HG03097 (cell line): ENCODE data around the gene KAT5.
A peak's percentile ranks its signal among the peaks of the same experiment; 100 is the strongest.
"Not testable (repeated sequence)": the region's sequence is repeated elsewhere in the genome, so short reads cannot be mapped to it uniquely, and the experiment has no call there.

ENCODE experiments used
- ATAC-seq: cut with Tn5 transposase; IDR thresholded peaks from one replicate; pipeline ENCODE4 v1.9.1; 2021; ENCODE audit not compliant: unreplicated experiment, low FRiP score

The KAT5 gene

DNA sequence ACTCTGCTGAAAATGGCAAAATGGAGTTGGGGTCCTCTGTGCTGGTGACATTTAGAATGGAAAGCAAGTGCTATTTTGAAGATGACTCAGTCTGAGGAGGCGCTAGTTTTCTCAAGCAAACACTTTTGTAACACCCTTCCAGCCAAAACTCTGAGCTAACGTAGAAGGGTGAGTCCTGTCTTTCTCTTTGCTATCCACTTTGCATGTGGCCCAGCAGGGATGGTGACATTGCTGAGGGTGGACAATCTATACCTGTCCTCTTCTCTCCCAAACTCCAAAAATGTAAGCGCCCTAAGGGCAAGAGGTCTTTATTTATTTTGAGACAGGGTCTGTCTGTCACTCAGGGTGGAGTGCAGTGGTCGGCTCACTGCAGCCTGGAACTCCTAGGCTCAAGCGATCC lies 3.6 kb upstream of the KAT5 start:
- no peak for ATAC-seq

DNA sequence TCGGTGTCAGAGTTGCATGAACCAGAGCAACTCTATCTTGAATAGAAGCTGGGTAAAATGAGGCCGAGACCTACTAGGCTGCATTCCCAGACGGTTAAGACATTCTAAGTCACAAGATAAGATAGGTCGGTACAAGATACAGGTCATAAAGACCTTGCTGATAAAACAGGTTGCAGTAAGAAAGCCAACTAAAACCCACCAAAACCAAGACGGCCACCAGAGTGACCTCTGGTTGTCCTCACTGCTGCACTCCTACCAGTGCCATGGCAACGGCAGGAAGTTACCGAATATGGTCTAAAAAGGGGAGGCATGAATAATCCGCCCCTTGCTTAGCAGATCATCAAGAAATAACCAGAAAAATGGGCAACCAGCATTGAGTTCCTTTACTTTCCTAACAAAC lies 2.4 kb upstream of the KAT5 start:
- no peak for ATAC-seq

DNA sequence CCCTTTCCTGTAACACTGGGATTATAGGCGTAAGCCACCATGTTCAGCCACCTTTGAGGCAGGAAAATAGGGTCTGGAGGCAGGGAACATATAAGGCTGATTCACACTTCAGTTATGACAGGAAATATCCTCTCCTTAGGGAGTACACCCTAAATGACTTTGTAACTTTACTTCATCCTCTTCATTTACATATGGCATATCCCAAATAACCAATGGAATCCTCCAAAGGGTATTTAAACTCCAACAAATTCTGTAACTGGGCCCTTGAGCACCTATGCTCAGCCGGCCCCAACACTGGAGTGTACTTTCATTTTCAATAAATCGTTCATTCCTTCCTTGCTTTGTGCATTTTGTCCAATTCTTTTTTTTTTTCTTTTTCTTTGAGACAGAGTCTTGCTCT lies 1.6 kb upstream of the KAT5 start:
- no peak for ATAC-seq

DNA sequence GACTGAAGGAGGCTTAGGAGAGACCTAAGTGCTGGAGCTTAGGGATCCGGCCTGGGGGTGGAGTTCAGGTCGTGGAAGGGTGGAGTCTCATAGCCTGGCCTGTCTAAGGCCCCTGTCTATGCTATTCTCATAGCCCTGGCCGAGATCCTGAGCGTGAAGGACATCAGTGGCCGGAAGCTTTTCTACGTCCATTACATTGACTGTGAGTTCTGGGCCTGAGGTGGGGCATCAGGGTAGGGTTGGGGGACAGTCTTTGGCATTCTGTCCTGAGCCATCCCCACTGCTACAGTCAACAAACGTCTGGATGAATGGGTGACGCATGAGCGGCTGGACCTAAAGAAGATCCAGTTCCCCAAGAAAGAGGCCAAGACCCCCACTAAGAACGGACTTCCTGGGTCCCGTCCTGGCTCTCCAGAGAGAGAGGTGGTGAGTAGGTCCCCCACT lies 603 bp downstream of the KAT5 start:
- ATAC-seq, result no peak

DNA sequence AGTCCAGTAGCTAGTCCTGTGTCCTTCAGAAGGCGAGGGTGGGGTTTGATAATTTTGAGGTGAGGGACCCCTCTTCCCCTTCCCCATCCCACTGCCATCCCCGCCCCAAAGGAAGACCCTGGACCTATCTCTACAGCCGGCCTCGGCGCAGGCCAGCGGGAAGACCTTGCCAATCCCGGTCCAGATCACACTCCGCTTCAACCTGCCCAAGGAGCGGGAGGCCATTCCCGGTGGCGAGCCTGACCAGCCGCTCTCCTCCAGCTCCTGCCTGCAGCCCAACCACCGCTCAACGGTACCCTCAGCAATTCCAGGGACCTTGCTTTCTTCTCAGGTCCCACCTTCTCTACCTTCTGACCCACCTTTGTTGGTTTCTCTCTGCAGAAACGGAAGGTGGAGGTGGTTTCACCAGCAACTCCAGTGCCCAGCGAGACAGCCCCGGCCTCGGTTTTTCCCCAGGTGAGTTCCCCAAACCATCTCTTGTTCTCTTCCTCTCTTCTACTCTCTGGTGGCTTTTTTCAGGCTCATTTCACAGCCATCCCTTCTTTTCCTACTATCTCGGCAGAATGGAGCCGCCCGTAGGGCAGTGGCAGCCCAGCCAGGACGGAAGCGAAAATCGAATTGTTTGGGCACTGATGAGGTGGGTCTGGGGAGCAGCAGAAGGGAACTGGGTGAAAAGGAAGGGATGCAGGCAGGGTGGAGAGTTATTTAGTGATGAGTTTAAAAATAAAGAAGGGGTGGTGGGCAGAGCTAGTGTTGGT lies 1.3 kb downstream of the KAT5 start:
- ATAC-seq, result no peak

DNA sequence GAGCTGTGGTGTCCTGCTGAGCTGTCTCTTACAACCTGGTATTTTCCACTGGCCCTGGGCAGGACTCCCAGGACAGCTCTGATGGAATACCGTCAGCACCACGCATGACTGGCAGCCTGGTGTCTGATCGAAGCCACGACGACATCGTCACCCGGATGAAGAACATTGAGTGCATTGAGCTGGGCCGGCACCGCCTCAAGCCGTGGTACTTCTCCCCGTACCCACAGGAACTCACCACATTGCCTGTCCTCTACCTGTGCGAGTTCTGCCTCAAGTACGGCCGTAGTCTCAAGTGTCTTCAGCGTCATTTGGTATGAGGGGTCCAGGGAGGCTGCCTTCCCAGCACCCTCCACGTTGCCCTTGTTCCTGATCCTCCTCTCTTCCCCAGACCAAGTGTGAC lies 2.4 kb downstream of the KAT5 start:
- no peak for ATAC-seq

DNA sequence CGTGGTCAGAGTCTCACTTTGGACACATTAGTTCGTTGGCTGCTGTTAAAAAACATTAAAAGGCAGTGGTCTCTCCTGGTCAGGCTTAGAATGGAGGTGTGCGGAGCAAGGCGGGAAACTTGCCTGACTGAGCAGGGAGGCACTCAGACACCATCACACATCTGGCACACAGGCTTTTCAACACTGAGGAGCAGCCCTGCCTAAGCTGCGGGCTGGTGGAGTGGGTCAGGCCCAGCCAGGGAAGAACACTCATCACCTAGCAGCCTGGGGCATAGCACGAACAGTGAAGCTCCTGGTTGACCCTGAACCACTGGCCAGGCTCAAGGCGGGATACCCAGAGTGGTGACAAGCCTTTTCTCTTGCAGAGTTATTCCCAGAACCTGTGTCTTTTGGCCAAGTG lies 4.2 kb downstream of the KAT5 start:
- ATAC-seq, result no peak

DNA sequence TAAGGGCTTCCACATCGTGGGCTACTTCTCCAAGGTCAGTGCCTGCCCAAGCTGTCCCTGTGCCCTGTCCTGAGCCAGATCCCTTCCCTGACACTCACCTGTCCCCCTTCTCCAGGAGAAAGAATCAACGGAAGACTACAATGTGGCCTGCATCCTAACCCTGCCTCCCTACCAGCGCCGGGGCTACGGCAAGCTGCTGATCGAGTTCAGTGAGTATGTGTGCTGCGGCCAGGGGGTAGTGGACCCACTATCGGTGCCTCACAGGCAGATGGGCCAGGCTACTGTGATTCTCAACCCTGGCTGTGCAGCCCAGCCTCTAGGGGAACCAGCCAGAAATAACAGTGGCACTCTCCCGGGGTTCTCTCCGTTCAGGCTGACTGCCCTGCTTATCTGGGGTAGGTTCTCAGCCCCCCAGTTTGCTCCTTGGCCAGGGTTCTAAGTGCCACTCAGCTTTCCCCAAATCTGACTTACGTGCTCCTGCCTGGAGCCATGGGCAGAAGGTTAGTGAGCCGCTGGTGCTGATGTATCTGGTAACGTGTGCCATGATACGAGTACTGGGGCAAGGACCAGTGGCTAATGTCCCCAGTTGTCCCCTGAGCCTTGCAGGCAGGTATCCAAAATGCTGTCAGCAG lies 4.8 kb downstream of the KAT5 start:
- ATAC-seq, result no peak

DNA sequence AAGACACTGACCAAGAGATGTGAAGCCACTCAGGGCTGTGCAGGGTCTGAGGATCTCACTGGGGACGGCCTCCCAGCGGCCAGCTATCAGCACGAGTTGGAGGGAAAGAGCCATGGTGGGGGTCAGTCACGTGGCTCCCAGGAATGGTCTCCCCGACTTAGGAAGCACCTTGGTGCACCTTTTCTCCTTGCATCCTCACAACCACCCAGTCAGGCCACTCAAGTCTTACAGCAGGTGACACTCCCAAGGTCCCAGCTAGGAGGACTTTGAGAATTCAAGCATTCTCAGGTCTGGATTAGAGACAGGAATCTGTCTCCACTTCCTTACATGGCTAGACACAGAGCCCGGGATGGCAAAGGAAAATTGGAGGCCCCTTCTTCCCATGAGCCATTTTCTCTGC lies 5.9 kb downstream of the KAT5 start:
- ATAC-seq, result no peak

DNA sequence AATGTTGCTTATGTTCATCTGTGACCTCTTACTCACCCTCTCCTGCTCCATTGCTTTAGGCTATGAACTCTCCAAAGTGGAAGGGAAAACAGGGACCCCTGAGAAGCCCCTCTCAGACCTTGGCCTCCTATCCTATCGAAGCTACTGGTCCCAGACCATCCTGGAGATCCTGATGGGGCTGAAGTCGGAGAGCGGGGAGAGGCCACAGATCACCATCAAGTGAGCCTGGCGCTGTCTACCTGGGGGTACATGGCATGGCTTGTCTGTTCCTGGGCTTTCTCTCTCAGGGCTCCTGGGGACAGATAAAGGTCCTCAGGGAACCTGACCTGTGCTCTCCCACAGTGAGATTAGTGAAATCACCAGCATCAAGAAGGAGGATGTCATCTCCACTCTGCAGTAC lies 6.5 kb downstream of the KAT5 start:
- ATAC-seq, result no peak

DNA sequence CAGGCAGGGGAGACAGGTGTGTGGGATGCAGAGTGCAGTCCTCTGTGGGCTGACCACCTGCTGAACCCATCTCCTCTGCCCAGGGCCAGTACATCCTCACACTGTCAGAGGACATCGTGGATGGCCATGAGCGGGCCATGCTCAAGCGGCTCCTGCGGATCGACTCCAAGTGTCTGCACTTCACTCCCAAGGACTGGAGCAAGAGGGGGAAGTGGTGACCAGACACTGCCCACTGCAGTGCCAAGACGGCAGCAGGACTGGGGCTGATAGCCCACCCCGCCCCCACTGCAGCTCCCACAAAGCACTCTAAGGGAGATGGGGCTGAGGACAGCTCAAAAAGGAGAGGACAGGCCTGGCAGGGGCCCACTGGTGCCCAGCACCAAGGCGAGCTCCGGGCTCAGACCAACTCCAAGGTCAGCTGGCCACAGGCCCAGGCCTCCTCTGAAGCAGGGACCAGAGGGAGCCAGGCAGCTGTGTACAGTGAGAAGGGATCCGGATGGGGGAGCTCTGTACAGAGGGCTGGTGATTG lies 7.0 kb downstream of the KAT5 start:
- ATAC-seq, result no peak

DNA sequence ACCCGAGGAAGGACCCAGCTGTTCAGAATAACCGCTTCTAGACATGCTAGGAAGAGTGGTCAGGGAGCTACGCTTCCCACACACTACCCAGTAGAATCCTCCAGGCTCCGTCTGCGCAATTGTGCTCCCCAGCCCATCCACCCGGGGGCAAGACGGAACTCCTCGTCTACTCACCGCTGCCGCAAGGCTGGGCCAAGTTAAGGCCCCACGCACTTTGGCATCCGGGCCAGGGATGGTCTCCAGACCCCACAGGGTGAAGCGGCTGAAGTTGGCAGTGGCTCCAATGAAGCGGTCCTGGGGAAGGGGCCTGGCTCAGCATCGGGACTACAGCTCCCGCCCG lies 7.8 kb downstream of the KAT5 start:
- ATAC-seq, result peak; percentile 15

DNA sequence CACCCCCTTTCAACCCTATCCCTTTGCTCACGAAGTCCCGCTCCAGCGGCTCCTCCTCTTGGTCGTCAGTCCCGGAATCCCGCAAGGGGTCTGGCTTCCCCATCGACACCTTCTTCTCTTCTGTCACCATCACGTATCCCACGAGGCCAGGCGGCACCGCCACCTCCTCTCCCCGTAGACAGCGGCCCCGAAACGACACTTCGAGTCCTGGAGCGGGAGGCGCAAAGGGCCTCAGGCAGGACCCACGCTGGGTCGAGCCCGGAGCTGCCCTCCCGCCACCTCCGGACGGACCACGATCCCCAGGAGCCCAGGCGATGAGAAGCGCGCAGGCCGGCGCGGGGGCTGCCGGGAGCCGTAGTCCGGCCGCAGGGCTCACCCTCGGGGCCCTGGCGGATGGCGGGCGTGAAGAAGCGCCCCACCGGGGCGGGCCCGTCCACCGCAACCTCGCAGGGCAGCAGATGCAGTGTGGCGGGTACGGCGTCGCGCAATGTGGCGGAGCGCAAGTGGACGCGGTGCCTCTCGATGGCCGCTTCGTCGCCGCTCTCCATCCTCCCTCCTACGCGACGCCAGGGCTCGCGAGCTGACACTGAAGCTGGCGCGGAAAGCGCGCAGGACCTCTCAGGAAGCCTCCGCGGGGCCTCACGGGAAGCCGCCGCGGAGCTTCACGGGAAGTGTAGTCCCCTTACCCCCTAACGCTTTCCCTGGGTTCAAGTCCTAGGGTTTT lies 8.3 kb downstream of the KAT5 start, which contains the start of gene RNASEH2C:
Gene RNASEH2C, minus strand, starts transcription at position 588 of the 724 bp plus-strand sequence. Its CDS starts 40 bp downstream, at position 548.
- ATAC-seq, result peak; percentile 62

DNA sequence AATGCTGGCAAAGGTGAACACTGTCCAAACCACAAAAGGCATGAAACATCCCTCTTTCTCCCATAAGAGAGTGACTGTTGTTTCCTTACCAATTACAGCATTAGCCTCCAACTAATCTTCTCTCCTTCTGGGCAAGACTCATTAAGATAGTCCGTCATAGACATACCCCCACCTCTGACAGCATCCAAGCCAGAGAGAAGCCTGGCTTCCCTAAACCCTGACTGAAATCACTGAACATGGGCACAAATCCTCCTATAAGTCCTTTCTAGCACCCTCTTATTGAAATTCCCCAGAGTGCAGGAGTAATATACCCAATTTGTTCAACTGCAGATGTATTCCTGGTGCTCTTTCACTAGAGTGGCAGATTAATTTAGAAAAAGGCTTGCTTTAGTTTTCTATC lies 10.2 kb downstream of the KAT5 start:
- ATAC-seq, result no peak

DNA sequence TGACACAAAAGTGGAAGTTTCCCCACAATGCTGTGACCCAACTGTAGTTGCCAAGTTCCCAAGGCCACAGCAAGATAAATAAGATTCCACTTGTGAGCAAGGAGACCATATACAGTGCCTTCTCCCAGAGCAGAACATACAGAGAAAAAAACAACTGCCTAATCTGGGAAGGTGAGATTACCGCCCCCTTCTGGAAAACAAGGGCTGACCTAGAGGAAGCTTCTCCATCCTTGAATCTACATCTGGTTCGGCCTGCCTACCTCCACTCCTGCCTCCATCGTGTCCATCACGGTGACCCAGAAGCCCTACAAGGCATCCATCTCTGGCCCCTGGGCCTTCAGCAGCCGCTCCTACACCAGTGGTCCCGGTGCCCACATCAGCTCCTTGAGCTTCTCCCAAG lies 14.6 kb downstream of the KAT5 start:
- ATAC-seq, result no peak

DNA sequence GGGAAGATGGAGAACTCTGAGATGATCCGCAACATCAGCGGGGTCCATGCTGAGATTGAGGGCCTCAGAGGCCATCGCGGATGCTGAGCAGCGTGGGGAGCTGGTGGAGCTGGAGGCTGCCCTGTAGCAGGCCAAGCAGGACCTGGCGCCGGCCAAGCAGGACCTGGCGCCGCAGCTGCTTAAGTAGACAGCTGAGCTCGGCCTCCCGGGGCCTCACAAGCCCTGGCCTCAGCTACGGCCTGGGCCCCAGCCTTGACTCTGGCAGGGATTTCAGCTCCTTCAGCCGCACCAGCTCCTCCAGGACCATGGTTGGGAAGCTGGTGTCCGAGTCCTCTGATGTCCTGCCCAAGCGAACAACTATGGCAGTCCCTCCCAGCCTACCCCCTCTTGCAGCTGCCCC lies 15.8 kb downstream of the KAT5 start:
- ATAC-seq, result no peak

DNA sequence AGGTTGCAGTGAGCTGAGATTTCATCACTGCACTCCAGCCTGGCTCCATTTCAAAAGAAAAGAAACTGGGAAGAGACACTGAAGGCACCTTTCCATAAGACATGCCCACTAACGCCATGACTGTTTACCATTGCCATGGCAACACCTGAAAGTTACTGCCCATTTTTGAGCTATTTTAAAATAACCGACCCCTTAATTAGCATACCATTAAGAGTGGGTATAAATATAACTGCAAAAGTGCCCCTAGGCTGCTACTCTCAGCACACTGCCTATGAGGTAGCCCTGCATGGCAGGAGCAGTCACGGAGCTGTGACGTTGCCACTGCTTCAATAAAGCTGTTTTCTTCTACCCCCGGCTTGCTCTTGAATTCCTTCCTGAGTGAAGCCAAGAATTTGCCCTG lies 18.4 kb downstream of the KAT5 start:
- no peak for ATAC-seq

DNA sequence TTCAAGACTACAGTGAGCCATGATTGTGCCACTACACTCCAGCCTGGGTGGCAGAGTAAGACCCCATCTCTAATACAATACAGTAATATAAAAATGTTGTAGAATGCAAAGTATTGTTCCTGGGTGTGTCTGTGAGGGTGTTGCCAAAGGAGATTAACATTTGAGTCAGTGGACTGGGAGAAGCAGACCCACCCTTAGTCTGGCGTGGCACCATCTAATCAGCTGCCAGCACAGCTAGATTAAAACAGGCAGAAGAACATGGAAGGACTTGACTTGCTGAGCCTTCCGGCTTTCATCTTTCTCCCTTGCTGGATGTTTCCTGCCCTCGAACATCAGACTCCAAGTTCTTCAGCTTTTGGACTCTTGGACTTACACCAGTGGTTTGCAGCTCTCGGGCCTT lies 23.1 kb downstream of the KAT5 start:
- not testable (repeated sequence) for ATAC-seq

DNA sequence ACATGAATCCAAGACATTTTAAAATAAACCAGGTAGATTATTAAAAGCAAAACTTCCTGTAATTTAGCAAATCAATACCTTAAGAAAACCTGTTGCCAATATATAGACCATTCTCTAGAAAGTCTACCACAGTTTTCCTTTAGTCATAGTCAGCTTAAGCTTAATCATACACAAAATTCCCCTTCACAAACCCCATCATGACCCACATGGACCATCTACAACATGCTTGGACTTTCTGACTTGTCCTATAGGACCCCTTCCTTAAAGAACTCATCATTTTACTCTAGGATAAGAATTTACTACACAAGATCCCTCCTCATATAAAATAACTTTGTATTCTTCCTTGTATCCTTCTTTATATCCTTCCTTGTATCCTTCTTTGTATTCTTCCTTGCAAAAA lies 24.8 kb downstream of the KAT5 start:
- ATAC-seq, result no peak

DNA sequence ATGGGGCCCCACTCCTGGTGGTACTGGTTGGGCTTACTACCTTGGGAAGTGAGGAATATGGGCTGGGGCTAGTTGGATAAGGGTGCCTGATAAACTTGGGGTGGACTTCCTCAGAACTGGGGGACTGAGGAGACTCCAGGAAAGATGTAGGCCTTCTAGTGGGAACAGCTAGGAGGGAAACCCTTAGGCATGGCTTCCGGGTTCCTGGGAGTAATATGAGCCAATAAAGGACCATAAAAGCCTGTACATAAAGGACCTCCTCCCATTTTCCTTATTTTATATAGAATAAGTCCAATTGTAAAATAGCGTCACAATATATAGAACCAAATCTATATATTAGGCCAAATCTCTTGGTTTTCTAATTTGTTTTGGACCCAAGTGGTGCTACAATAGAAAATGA lies 27.0 kb downstream of the KAT5 start:
- ATAC-seq, result no peak

DNA sequence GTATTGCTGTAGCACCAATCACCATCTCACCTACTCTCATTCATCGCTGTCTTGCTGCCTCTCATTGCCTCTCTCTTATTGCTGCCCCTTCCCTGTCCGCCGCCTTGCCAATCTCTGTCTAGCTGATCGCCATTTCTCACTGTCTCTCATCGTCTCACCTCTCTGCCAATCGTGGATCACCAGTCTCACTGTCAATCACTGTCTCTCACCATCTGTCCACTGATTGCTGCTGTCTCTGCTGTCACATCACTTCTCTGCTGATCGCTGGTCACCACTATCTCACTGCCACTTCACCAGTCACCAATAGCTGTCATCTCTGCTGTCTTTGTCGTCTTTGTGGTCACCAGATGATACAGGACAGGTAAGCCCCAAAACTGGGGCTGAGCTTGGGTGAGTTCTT lies 29.1 kb downstream of the KAT5 start:
- ATAC-seq, result no peak

DNA sequence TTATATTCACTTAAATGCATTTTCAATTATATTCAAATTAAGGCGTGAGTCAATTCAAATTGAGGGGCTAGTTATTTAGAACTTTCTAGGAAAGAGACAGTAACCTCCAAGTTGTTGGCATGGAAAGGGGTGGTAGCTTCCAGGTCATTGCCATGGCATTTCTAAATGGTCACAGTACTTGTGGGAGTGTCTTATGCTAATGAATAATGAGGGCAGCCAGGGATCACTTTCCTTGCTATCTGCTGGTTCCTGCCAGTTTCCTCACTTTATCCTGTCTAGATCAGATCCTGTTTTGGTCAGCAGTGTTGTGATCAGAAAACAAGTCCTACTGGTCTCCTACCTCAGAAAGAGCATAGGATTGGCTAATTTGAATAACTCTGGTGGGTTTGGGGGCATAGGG lies 30.3 kb downstream of the KAT5 start:
- ATAC-seq, result no peak
